GM19324 (cell line): ENCODE results near the gene GANC.

ENCODE experiments used
- ATAC-seq: cut with Tn5 transposase; IDR thresholded peaks from one replicate; pipeline ENCODE4 v1.9.1; 2021; ENCODE audit warnings: mild to moderate bottlenecking, moderate library complexity; ENCODE audit not compliant: unreplicated experiment, low FRiP score

The GANC gene

GRCh38 chr15:42338500-42338899 is 65.5 kb downstream of the GANC start:
- no peak for ATAC-seq

GRCh38 chr15:42343596-42344232 is 70.7 kb downstream of the GANC start:
- no peak for ATAC-seq

- no peak for ATAC-seq
These were observed 71.8 kb downstream of the GANC start for GRCh38 chr15:42344763-42345162.

- no peak for ATAC-seq
These were observed 72.5 kb downstream of the GANC start for GRCh38 chr15:42345504-42345903.

GRCh38 chr15:42348083-42348482 is 75.1 kb downstream of the GANC start:
- ATAC-seq: no peak

GRCh38 chr15:42349186-42349585 is 76.2 kb downstream of the GANC start:
- ATAC-seq: no peak

- ATAC-seq: no peak
These were observed 79.4 kb downstream of the GANC start for GRCh38 chr15:42352401-42352800.

- no peak for ATAC-seq
These were observed 80.1 kb downstream of the GANC start for GRCh38 chr15:42353061-42353460.

GRCh38 chr15:42354824-42355223 is 81.8 kb downstream of the GANC start:
- ATAC-seq: no peak

GRCh38 chr15:42355291-42355690 is 82.3 kb downstream of the GANC start:
- no peak for ATAC-seq

GRCh38 chr15:42356851-42357250 is 83.8 kb downstream of the GANC start:
- no peak for ATAC-seq

- ATAC-seq: no peak
These were observed 85.1 kb downstream of the GANC start for GRCh38 chr15:42358141-42358540.

- no peak for ATAC-seq
These were observed 86.2 kb downstream of the GANC start, which contains the start of gene CAPN3 for GRCh38 chr15:42359249-42359648. Gene CAPN3, plus strand, starts transcription at chr15:42359501. Its CDS starts 305 bp downstream, at chr15:42359806.

- ATAC-seq: no peak
These were observed 87.0 kb downstream of the GANC start for GRCh38 chr15:42359985-42360384.

GRCh38 chr15:42360535-42361112 is 87.6 kb downstream of the GANC start:
- no peak for ATAC-seq

- no peak for ATAC-seq
These were observed 90.5 kb downstream of the GANC start for GRCh38 chr15:42363487-42363886.

- ATAC-seq: no peak
These were observed 90.9 kb downstream of the GANC start for GRCh38 chr15:42363942-42364341.

- no peak for ATAC-seq
These were observed 91.5 kb downstream of the GANC start for GRCh38 chr15:42364529-42364928.

- ATAC-seq: no peak
These were observed 93.0 kb downstream of the GANC start for GRCh38 chr15:42365921-42366550.

- no peak for ATAC-seq
These were observed 94.0 kb downstream of the GANC start for GRCh38 chr15:42367041-42367440.

- ATAC-seq: no peak
These were observed 95.1 kb downstream of the GANC start for GRCh38 chr15:42368096-42368495.

- no peak for ATAC-seq
These were observed 98.1 kb downstream of the GANC start for GRCh38 chr15:42371096-42371495.
